Pancreas (tissue), 10 donors: ENCODE data around the gene KRT2. TPM values are rescaled to one million over a fixed set of nuclear protein-coding genes. Genes with fewer than 3 reads are reported as not detected.

Experiments used
- ATAC-seq, 4 donors: fragments of 200-7000 bp; cut with Tn5 transposase; one replicate each; pipeline versions ENCODE4 v1.8.0 to v1.9.1; 2020; ENCODE audit warnings: mild to moderate bottlenecking in 4 of 4, moderate library complexity in 4 of 4
- DNase-seq, 6 donors: peaks; one replicate each; pipeline ENCODE4 v3.0.0-alpha.2; 2020
- FAIRE-seq: peaks from 2 replicates; lab custom pipeline; 2012; peaks lifted over from hg19 to GRCh38; lab: Jason Lieb, UNC
- H3K27ac ChIP-seq, 4 donors: fragments of 200-600 bp; sonication (generic); 1 replicate in 3 of 4; 2 replicates in 1 of 4; pipeline versions ENCODE4 v1.5.0 to v1.8.0; 2020
- H3K27me3 ChIP-seq, 4 donors: fragments of 200-600 bp; one replicate each; pipeline ENCODE4 v1.8.0; 2021
- H3K36me3 ChIP-seq, 3 donors: fragments of 200-600 bp; sonication (generic) in 1 of 3; one replicate each; pipeline versions ENCODE4 v1.5.0 to v1.8.0; 2020 to 2021
- H3K4me1 ChIP-seq, 3 donors: fragments of 200-600 bp; one replicate each; pipeline ENCODE4 v1.8.0; 2021
- H3K4me3 ChIP-seq, 4 donors: fragments of 200-600 bp; sonication (generic) in 2 of 4; one replicate each; pipeline versions ENCODE4 v1.5.0 to v1.8.0; 2020 to 2021
- H3K9me3 ChIP-seq, 4 donors: fragments of 200-600 bp; one replicate each; pipeline ENCODE4 v1.8.0; 2021
- WGBS, 2 donors: extraction: QIAGEN DNeasy Blood & Tissue Kit; methylation state at CpG; one replicate each; pipeline ENCODE4 v1.1.7; 2013; 5-methylcytosine and 5-hydroxymethylcytosine counted together
- intact Hi-C, 3 donors: fragments of 100-400 bp; cut with DNase I; formaldehyde crosslinking; loops; one replicate each; pipeline versions ENCODE4 v1.11.1 to v1.14.2; 2022
- polyA plus RNA-seq, 2 donors: library from polyadenylated mRNA; stranded (reverse); fragments of 200-250 nt; gene quantifications; one replicate each; pipeline ENCODE4 v1.2.3, GENCODE V29; 2013
- total RNA-seq, 6 donors: library from RNA; stranded (reverse); fragmentation: NEBNext Ultra II Directional in 4 of 6; extraction: Animal tissue kit (Norgen Biotek cat#: 25700) in 4 of 6; gene quantifications; one replicate each; pipeline versions ENCODE4 v1.2.1 to v1.2.4, GENCODE V29; 2021 to 2023
- TF ChIP-seq, protein P1 (sequence below), 4 donors: fragments of 200-600 bp; sonication (generic) in 3 of 4; IDR thresholded peaks; one replicate each; pipeline versions ENCODE4 v1.5.0 to v1.8.0; 2021; ENCODE audit warnings: antibody characterized with exemption in 4 of 4
- donor health status: healthy with polysubstance abuse.
- donor health status: DM: no; HTN: no; CAD: no; lungs with moderate emphysema.
- donor health status: DM: no; HTN: no; CAD: no.
- donor health status: control.
- donor health status: control.
- donor health status: Bipolar disorder and iron deficiency.
- donor health status: DM: yes; HTN: yes; CAD: no.
- donor health status: DM: no; HTN: no; CAD: no.
- donor health status: DM: no; HTN: no; CAD: no.
- donor health status: DM: yes; HTN: yes; CAD: no.

The KRT2 gene
- total and polyA plus RNA-seq, 8 donors: 0.02 TPM; not detected in 7

- Histone ChIP-seq H3K36me3 (no peaks in the 10 kb centered on the region), H3K27me3 (no peaks in the 10 kb centered on the region), H3K27ac (no peak overlapping the region), H3K9me3 (no peaks in the 10 kb centered on the region), H3K4me3 (no peak overlapping the region), H3K4me1 (no peaks in the 10 kb centered on the region)
- ATAC-seq: no peak
- intact Hi-C loops: no loop called here
- TF ChIP-seq, protein P1, sequence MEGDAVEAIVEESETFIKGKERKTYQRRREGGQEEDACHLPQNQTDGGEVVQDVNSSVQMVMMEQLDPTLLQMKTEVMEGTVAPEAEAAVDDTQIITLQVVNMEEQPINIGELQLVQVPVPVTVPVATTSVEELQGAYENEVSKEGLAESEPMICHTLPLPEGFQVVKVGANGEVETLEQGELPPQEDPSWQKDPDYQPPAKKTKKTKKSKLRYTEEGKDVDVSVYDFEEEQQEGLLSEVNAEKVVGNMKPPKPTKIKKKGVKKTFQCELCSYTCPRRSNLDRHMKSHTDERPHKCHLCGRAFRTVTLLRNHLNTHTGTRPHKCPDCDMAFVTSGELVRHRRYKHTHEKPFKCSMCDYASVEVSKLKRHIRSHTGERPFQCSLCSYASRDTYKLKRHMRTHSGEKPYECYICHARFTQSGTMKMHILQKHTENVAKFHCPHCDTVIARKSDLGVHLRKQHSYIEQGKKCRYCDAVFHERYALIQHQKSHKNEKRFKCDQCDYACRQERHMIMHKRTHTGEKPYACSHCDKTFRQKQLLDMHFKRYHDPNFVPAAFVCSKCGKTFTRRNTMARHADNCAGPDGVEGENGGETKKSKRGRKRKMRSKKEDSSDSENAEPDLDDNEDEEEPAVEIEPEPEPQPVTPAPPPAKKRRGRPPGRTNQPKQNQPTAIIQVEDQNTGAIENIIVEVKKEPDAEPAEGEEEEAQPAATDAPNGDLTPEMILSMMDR (IDR thresholded peaks at IDR 0.05): no peak
- no peak for FAIRE-seq
- 92 to 96% methylated on average over 8 of the region's 8 CpGs for WGBS, 2 donors
- no peak for DNase-seq
Measured at GRCh38 chr12:52648012-52648550, 3.9 kb downstream of the KRT2 start.

DNA sequence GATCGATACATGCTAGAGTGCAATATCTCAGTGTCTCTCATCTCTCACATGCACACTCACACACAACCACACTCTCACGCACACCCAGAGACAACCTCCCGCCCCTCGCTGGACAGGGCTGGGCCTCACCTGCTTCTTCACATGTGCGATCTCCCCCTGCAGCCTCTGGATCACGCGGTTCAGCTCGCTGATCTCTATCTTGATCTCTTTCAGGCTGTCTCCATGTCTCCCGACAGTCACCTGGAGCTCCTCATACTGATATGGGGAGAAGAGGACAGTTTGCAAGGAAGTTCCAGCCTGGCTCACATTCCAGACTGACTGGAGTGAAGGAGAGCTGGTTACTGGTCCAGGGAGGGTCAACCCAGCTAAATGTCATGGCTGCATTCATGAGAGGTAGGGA lies 4.4 kb downstream of the KRT2 start:
- WGBS, 2 donors: 88 to 90% methylated on average over 9 of the region's 9 CpGs
- no peaks in the 10 kb centered on the region for H3K9me3 ChIP-seq
- ATAC-seq (no peak), FAIRE-seq (no peak), DNase-seq (no peak)
- TF ChIP-seq, protein P1 (IDR thresholded peaks at IDR 0.05): no peak
- no peaks in the 10 kb centered on the region for H3K4me1 ChIP-seq
- no peaks in the 10 kb centered on the region for H3K36me3 ChIP-seq
- H3K27ac ChIP-seq: no peak overlapping the region
- intact Hi-C loops: no loop called here
- no peaks in the 10 kb centered on the region for H3K27me3 ChIP-seq
- H3K4me3 ChIP-seq: no peak overlapping the region

- H3K27me3 ChIP-seq: no peaks in the 10 kb centered on the region
- H3K9me3 ChIP-seq: no peaks in the 10 kb centered on the region
- no peaks in the 10 kb centered on the region for H3K4me1 ChIP-seq
- no peak for DNase-seq
- intact Hi-C loops: no loop called here
- H3K4me3 ChIP-seq: no peak overlapping the region
- WGBS, 2 donors: 76 to 82% methylated on average over 12 of the region's 12 CpGs
- no peak for ATAC-seq
- H3K27ac ChIP-seq: no peak overlapping the region
- TF ChIP-seq, protein P1 (IDR thresholded peaks at IDR 0.05): no peak
- no peaks in the 10 kb centered on the region for H3K36me3 ChIP-seq
- FAIRE-seq: no peak
Measured at GRCh38 chr12:52646613-52647012, 5.4 kb downstream of the KRT2 start.

GRCh38 chr12:52645982-52646381 lies 6.0 kb downstream of the KRT2 start:
- no peak overlapping the region for H3K27ac ChIP-seq
- no peaks in the 10 kb centered on the region for H3K27me3 ChIP-seq
- H3K36me3 ChIP-seq: no peaks in the 10 kb centered on the region
- 54 to 56% methylated on average over 4 of the region's 4 CpGs for WGBS, 2 donors
- FAIRE-seq (no peak), DNase-seq (no peak), ATAC-seq (no peak)
- intact Hi-C loops: no loop called here
- H3K9me3 ChIP-seq: no peaks in the 10 kb centered on the region
- no peaks in the 10 kb centered on the region for H3K4me1 ChIP-seq
- H3K4me3 ChIP-seq: no peak overlapping the region
- TF ChIP-seq, protein P1 (IDR thresholded peaks at IDR 0.05): no peak

DNA sequence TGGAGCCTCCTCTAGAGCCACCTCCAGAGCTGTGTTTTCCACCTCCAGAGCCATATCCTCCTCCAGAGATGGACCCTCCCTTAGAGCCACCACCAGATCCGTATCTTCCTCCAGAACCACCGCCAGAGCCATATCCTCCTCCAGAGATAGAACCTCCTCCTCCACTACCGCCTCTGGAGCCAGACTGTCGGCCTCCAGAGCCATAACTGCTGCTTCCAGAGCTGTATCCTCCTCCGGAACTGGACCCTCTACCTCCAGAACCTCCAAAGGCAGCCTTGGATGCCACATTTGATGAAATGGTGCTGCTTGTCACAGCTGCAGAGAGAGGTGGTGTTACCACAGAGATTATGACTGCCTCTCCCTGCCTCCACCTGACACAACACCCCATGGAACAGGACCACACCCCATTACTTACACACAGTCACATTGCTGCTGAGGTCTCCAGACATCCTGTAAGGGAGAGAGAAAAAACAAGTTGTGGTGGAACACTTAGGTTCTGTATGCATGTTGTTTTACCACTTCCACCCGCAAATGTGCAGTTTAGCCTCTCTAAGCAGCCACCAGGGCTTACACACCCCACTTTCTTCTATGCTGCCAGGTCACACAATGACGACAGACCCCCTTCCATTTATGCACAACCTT lies 6.8 kb downstream of the KRT2 start:
- Histone ChIP-seq H3K27me3 (no peaks in the 10 kb centered on the region), H3K4me3 (no peak overlapping the region), H3K27ac (no peak overlapping the region), H3K4me1 (no peaks in the 10 kb centered on the region), H3K9me3 (no peaks in the 10 kb centered on the region), H3K36me3 (no peaks in the 10 kb centered on the region)
- no peak for DNase-seq
- no peak for FAIRE-seq
- TF ChIP-seq, protein P1 (IDR thresholded peaks at IDR 0.05): no peak
- no peak for ATAC-seq
- WGBS, 2 donors: 62 to 73% methylated on average over 7 of the region's 7 CpGs
- intact Hi-C loops: no loop called here
